Upper lobe of left lung (tissue), 4 donors: ENCODE measurements around the gene SP3.

Experiments used
- EP300 ChIP-seq, 4 donors: sonication (generic); formaldehyde crosslinking; IDR thresholded peaks; one replicate each; pipeline ENCODE4 v1.5.1; 2017; ENCODE audit warnings: antibody characterized with exemption in 4 of 4, control low read depth in 2 of 4
- POLR2A ChIP-seq, 4 donors: fragments of 450-650 bp; IDR thresholded peaks; one replicate each; pipeline ENCODE4 v1.5.1; 2016 to 2017; ENCODE audit warnings: antibody characterized with exemption in 4 of 4, mild to moderate bottlenecking in 2 of 4
- POLR2AphosphoS5 ChIP-seq, 2 donors: sonication (generic); formaldehyde crosslinking; IDR thresholded peaks; one replicate each; pipeline ENCODE4 v1.5.1; 2017; ENCODE audit warnings: antibody characterized with exemption in 2 of 2
- TF ChIP-seq, protein P1 (sequence below), 6 experiments: fragments of 450-650 bp in 4 of 6; fragments of 200-600 bp in 2 of 6; sonication (generic) in 2 of 6; IDR thresholded peaks; one replicate each; pipeline ENCODE4 v1.5.1; 2016 to 2019; ENCODE audit warnings: antibody characterized with exemption in 6 of 6

DNA sequence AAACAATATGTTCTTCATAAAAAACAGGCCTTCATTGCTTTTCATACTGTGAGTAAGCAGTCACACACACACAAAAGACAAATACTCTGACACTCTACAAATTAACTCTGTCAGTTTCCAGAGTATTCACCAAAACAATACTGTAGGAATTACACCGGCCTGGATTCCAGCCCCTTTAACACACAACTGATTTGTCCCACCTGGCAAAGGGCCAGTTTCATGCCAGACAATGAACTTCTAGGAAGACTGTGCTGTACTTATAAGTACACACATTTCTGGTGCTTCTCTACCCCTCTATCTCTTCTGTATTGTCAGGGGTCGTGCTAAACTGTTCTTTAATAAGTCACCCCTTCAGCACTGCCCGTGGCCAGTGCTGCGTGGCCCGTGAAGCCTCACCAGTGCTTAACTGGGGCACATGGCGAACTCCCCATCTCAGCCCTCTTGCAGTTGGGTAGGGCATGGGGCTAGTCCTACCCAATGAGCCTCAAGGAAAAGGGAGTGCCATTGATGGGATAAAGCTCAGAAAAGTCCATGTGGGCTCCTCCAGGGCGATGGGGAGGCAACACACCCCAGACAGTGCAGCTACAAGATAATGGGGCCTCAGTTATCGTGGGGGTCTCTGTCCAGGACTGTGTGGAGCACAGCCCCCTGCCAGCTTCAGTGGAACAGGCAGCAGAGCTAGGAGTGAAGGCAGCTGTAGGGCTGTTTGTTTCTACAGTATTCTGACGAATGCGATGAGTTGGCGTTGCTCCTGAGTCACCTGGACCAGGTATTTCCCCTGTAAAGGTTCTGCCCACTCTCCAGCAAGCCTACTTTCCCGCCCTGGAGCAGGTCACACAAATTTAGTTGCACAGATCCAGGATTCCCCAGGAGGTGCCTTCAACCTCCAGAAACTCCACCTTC, 99.0 kb downstream of the SP3 start:
- TF ChIP-seq, protein P1, sequence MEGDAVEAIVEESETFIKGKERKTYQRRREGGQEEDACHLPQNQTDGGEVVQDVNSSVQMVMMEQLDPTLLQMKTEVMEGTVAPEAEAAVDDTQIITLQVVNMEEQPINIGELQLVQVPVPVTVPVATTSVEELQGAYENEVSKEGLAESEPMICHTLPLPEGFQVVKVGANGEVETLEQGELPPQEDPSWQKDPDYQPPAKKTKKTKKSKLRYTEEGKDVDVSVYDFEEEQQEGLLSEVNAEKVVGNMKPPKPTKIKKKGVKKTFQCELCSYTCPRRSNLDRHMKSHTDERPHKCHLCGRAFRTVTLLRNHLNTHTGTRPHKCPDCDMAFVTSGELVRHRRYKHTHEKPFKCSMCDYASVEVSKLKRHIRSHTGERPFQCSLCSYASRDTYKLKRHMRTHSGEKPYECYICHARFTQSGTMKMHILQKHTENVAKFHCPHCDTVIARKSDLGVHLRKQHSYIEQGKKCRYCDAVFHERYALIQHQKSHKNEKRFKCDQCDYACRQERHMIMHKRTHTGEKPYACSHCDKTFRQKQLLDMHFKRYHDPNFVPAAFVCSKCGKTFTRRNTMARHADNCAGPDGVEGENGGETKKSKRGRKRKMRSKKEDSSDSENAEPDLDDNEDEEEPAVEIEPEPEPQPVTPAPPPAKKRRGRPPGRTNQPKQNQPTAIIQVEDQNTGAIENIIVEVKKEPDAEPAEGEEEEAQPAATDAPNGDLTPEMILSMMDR (IDR thresholded peaks at IDR 0.05): no peak
- TF ChIP-seq POLR2A (IDR thresholded peaks at IDR 0.05): no peak
- no peak for TF ChIP-seq EP300 (IDR thresholded peaks at IDR 0.05)
- TF ChIP-seq POLR2AphosphoS5 (IDR thresholded peaks at IDR 0.05): no peak
